NCI-H748 treated with DMSO at 0.1 percent for 48 hours (cell line): ENCODE results near the gene FMOD.

Source experiments
- DNase-seq: peaks from one replicate; lab custom pipeline; 2025; lab: John Stamatoyannopoulos, UW

Gene FMOD

DNA sequence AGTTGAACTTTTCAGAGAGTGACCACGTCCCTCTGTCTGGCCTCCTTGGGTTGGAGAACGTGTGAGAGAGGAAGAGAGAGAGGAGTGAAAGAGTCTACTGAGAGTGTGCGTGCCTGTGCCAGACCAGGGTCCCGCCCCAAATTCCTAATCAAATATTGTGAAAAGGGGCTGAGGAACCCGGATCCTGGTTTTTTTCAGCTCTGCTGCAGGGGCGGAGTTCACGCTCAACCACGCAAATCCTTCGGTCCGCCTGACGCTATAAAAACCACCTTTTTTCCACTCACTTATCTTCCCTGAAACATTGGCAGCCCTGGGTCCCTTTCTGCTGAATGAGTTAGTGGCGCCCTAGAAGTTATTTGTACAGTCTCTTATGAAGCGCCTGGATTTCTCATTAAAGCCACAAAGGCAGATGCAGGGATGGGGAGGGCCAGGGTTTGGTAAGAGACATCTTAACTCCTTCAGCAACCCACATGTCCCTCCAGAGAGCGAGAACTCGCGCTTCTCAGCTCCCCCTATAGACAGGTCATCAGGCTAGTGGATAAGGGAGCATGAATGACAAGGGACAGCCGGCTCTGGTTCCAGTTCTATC, at the start of gene FMOD:
Gene FMOD, minus strand, starts transcription at position 86 of the 589 bp plus-strand sequence. CDS start 2,852 bp downstream, outside the sequence.
- DNase-seq = no peak

DNA sequence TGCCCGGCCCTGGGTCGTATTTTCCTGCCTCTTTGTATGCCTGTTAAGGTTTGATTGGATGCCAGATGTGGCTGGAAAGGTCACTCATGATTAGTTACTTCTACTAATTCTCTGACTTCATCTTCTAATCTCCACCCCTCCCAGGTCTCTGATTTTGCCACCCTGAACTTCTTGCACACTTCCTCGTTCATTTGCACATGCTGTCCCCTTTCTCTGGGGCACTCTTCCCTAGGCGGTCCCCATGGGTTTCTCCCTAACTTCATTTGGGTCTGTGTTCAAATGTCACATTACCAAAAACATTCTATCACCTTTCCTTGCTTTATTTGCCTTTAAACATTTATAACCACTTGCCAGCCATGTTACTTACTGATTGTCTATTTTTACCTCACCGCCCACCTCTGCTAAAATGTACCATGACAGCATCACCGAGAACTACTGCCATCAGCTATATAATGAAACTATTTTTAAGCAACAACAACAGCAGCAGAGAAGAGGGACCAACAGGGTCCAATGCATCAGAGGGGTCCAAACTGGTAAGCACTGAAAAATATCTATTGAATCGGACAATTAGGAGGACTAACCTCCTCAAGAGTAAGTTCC, 45.8 kb upstream of the FMOD start:
- DNase-seq = no peak

DNA sequence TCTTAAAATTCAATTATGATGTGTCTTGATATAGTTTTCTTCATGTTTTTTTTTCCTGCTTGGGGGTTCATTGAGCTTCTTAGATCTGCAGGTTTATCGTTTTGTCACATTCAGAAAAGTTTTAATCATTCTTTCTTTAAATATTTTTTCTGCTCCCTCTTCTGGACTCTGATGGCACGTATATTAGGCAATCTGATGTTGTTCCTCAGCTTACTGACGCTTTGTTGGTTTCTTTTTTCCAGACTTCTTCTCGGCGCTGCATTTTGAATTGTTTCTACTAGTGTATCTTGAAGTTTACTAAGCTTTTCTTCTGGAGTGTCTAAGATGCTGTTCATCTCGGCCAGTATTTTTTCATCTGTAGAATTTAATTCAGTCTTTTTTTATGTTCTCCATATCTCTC, 44.8 kb upstream of the FMOD start:
- DNase-seq = no peak

GRCh38 chr1:203390298-203390697, 39.4 kb upstream of the FMOD start:
- DNase-seq = no peak

DNA sequence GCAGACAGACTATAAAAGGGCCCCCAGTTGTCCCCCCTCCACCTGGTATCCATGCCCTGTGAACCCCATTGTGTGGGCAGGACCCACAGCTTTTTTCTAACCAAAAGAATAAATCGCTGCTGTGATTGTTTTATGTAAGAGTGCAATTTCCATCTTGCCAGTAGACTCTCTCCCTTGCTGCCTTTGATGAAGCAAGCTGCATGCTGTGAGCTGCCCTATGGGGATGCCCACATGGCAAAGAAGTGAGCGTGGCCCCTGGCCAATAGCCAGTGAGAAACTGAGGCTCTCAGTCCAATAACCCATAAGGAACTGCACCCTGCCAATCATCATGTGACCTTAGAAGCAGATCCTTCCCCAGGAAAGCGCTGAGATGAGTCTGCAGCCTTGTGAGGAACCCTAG, 37.8 kb upstream of the FMOD start:
- no peak for DNase-seq

DNA sequence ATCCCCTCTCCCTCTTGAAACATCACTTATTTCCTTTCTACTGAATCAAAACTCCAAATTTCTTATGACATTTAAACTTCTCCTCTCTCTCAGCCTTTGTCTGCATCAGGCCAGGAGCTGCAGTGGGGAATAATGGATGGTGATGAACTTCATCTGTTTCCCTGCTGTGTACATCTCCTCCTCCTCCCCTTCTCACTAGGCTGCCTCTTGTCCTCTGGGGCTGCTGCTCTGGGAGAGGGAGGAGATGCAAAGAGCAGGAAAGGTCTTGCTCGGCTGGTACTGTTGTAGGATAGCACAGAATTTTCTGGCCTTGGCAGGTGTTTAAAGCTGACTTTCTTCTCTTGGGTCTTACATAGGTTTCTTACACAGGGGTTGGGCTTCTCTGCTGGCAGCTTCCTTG, 31.1 kb upstream of the FMOD start:
- no peak for DNase-seq

GRCh38 chr1:203381151-203381751, 30.3 kb upstream of the FMOD start:
- DNase-seq = no peak

- no peak for DNase-seq
Measured at GRCh38 chr1:203380420-203381150, 29.7 kb upstream of the FMOD start.

DNA sequence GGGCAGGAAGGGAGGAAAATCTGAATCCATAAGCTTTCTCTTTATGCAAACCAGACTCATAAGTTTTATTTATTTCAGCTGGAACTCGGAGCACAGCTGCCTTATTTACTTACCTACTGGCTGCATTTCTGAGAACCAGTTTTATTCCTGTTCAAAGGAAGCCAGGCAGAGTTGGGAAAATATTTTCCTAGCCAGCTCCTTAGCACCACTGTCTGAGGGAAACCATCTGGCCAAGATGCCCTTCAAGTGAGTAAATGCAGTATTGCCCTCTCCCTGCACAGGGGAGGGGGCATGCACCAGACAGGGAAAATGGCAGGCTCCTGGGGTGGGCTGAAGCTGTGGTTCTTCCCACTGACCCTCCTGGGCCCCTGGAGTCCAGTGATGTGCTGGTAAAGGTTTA, 28.9 kb upstream of the FMOD start:
- no peak for DNase-seq

DNA sequence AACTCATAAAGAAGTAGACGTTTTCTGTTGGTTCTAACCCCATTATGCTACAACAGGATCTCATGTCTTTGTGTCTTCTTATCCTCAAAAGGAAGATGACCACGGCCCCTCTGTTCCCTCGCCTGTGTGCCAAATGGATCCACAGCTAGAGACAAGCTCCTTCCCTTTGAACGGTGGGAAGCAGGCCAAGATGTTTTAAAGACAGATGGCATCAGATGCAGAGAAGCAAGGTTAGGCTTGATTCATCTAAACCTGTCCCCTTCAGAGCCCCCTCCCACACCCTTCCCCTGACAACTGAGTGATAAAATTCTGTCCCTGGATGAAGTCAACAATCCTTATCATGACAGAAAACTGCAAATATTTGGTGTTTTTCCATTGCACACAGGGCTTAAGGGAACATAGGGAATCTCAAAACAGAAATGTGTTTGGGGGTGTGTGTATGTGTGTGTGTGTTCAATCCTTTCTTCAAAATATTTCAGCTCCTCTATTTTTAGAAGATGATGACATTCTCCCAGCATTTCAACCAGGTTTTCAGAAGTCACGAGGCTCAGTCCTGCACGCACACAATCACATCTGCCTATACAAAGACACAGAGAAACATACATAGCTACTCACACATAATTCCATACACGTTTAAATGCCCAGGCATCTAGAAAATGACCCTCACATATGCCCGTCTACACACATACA, 27.8 kb upstream of the FMOD start:
- no peak for DNase-seq

- DNase-seq = no peak
Measured at GRCh38 chr1:203373991-203374390, 23.1 kb upstream of the FMOD start.

- DNase-seq = no peak
Measured at GRCh38 chr1:203373002-203373401, 22.1 kb upstream of the FMOD start.

- no peak for DNase-seq
Measured at GRCh38 chr1:203371288-203371687, 20.4 kb upstream of the FMOD start.

DNA sequence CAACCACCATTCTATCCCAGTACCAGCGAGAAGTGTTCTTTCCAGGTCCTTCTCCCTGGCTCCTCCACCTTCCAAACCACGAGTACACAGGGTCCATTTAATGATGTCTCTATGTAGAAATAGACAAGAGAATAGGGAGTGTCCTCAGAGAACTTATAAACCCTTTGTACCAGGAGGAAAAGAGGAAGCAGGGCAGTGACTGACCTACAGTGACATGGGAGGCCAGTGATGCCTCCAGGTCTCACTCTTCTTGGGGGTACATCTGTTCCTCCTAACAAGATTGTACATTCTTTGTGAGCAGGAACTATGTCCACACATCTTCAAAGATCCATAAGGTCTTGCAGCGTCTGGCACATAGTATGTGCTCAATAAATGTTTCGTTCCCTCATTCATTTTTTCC, 18.7 kb upstream of the FMOD start:
- no peak for DNase-seq

DNA sequence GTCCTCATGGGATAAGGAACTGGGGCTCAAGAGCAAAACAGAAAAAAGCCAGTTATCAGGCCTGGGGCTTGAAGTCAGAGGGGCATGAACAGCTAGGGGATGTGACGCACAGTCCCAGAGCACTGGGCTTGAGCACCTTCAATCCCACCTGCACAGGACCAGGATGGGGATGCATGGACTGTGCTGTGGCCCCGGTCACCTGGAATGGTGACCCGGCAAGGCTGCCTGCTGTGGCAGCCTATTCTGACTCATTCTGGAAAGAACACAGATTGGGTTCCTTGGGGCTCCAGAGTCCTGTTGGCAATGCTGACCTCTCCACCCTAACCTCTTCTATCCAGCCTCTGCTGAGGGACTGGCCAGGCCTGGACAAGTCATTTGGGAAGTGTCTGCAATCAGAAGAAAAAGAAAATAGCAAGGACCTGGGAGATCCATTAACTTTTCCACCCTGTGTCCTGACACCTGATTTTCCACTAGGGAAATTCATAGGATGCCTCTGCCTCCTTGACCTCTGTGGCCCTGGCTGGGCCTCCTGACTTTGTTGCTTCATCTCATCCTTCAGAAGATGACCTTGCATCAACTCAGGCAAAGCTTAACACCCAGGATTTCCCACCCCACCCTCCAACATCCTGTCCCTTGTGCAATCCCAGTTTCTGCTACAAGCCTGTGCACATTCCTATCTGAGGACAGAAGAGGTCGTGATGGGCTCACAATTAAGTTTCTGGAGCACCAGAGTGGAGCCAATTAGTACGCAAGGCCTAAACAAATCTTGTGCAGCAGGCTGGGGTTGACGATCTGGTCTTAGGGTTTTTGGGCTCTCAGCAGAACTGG, 17.9 kb upstream of the FMOD start:
- no peak for DNase-seq

- peak; percentile 9 for DNase-seq
Measured at GRCh38 chr1:203367057-203367456, 16.1 kb upstream of the FMOD start.

- no peak for DNase-seq
Measured at GRCh38 chr1:203366476-203366875, 15.6 kb upstream of the FMOD start.

- no peak for DNase-seq
Measured at GRCh38 chr1:203364806-203365205, 13.9 kb upstream of the FMOD start.

DNA sequence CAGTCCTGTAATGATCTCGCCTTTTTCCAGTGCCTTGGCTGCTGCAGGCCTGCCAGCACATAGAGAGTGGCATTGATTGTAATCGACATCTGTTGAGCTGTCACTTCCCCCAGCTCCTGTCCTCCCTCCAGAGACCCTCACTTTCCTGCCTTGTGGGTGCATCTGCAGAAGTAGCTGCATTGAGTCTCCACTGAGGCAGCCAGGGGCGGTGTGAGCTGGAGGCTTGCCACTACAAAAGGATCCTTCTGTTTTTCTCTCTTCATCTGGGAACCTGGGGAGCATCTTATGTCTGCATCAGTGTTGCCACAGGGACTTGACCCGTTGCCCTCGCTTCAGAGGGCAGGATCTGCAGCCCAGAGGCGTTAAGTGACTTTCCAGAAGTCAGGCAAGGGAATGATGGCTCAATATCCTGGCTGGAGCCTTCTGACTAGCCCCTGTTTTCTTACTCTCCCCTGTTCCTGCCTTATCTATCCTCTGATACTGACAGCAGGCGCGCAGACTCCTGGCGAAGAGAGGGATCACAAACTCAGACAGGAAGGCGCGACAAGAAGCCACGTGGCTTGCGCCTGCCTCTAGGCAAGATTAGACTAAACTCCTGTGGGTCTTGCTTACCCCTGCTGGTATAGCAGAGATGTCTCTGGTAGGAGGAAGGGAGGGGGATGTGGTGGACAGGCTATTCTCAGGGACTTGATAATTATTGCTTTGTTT, 13.3 kb upstream of the FMOD start:
- no peak for DNase-seq

DNA sequence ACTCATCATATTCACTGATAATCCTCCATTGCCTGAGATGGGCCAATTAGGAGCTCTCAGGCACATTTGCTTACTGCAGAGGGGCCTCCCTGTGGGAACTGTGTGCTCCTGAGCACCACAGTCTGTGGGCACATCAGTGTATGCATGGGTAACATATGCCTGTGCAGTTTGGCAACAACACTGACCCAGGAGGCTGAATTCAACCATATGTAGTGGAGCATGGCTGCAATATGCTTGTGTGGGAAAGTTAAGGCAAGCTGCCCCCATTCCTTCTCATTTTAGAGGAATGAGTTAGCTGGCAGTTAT, 11.8 kb upstream of the FMOD start:
- no peak for DNase-seq
